ENCODE data around the gene DCUN1D1.

DNA sequence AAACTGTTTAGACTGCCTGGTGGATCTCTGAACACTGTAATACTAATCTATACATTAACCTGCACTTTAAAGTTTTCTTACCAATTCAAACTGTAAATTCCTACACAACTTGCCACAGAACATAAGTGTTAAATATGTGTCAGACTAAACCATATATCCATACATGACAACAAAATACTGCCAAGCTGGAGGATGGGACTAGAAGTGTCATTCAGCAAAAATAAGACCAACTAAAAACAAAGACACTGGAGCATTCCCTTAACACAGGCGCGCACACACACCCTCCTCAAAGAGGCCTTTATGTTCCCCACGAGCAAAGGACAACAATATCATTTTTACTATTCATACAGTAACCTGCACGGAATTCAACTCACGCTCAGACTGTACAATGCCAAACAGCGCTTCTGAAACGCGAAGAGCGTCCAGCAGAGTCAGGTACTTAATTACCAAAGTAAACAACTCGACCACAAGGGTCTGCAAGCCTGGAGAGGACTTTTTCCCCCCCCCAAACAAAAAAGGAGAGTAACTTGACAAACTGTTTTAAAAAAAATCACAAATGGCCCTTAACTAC is 1.1 kb downstream of the DCUN1D1 start:
- no peak for TF ChIP-seq KDM1A (CRISPR knock-in tag; IDR thresholded peaks at IDR 0.05)
- TF ChIP-seq, protein P1, sequence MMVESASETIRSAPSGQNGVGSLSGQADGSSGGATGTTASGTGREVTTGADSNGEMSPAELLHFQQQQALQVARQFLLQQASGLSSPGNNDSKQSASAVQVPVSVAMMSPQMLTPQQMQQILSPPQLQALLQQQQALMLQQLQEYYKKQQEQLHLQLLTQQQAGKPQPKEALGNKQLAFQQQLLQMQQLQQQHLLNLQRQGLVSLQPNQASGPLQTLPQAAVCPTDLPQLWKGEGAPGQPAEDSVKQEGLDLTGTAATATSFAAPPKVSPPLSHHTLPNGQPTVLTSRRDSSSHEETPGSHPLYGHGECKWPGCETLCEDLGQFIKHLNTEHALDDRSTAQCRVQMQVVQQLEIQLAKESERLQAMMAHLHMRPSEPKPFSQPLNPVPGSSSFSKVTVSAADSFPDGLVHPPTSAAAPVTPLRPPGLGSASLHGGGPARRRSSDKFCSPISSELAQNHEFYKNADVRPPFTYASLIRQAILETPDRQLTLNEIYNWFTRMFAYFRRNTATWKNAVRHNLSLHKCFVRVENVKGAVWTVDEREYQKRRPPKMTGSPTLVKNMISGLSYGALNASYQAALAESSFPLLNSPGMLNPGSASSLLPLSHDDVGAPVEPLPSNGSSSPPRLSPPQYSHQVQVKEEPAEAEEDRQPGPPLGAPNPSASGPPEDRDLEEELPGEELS (CRISPR knock-in tag; IDR thresholded peaks at IDR 0.05), result no peak
- TF ChIP-seq POLR2AphosphoS5 (IDR thresholded peaks at IDR 0.05; ENCODE audit: low read depth, low read length), result no peak
- no peak for TF ChIP-seq TCF7 (IDR thresholded peaks at IDR 0.05; ENCODE audit: low read depth)
- no peak for TF ChIP-seq ZFP36L1 (CRISPR knock-in tag; IDR thresholded peaks at IDR 0.05)
- TF ChIP-seq ZNF879 (CRISPR knock-in tag; IDR thresholded peaks at IDR 0.05), result no peak
- no peak for TF ChIP-seq ZNF12 (CRISPR knock-in tag; IDR thresholded peaks at IDR 0.05)
- TF ChIP-seq, protein P2, sequence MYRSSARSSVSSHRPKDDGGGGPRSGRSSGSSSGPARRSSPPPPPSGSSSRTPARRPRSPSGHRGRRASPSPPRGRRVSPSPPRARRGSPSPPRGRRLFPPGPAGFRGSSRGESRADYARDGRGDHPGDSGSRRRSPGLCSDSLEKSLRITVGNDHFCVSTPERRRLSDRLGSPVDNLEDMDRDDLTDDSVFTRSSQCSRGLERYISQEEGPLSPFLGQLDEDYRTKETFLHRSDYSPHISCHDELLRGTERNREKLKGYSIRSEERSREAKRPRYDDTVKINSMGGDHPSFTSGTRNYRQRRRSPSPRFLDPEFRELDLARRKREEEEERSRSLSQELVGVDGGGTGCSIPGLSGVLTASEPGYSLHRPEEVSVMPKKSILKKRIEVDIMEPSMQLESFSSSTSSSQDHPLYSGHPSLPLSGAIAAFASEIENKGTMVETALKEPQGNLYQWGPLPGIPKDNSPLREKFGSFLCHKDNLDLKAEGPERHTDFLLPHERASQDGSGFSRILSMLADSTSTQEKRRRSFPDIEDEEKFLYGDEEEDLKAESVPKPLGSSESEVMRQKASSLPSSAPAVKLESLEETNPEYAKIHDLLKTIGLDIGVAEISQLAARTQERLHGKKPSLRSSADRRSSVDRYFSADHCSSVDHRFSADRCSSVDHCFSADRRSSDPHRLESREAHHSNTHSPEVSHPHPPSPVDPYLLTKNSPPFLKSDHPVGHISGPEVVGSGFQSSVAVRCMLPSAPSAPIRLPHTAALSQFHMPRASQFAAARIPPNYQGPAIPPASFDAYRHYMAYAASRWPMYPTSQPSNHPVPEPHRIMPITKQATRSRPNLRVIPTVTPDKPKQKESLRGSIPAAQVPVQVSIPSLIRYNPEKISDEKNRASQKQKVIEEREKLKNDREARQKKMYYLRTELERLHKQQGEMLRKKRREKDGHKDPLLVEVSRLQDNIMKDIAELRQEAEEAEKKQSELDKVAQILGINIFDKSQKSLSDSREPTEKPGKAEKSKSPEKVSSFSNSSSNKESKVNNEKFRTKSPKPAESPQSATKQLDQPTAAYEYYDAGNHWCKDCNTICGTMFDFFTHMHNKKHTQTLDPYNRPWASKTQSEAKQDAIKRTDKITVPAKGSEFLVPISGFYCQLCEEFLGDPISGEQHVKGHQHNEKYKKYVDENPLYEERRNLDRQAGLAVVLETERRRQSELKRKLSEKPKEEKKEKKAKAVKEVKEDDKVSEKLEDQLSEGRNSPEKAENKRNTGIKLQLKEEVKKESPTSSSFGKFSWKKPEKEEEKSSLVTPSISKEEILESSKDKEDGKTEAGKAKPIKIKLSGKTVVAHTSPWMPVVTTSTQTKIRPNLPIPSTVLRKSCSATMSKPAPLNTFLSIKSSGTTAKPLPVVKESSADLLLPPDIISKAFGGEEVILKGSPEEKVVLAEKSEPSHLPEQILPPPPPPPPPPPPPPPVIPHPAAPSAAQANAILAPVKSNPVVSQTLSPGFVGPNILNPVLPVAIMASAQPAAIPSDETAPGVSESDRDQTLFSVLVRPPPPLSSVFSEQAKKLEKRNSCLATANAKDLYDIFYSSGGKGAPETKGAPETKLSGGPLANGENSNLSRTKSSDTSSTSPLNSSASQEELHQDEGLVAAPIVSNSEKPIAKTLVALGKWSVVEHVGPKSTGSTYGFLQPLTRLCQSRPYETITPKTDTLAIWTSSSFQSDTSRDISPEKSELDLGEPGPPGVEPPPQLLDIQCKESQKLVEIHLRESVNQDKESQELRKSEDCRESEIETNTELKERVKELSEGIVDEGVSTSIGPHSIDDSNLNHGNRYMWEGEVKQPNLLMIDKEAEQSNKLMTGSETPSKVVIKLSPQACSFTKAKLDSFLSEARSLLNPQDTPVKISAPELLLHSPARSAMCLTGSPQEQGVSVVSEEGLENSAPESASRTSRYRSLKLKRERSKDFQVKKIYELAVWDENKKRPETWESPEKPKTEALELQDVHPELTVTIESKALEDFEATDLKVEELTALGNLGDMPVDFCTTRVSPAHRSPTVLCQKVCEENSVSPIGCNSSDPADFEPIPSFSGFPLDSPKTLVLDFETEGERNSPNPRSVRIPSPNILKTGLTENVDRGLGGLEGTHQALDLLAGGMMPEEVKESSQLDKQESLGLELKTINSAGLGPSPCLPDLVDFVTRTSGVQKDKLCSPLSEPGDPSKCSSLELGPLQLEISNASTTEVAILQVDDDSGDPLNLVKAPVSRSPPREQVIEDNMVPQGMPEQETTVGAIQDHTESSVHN (CRISPR knock-in tag; IDR thresholded peaks at IDR 0.05), result no peak
- no peak for TF ChIP-seq SP4 (CRISPR knock-in tag; IDR thresholded peaks at IDR 0.05)
- no peak for TF ChIP-seq CEBPB (IDR thresholded peaks at IDR 0.05; ENCODE audit: borderline replicate concordance, low read depth, low read length)
- TF ChIP-seq MAFG (CRISPR knock-in tag; IDR thresholded peaks at IDR 0.05), result no peak
- no peak for TF ChIP-seq RAD21 (CRISPR knock-in tag; IDR thresholded peaks at IDR 0.05)
